ENCODE results near the gene PCDHA6. TPM values are rescaled to one million over a fixed set of nuclear protein-coding genes. Genes with fewer than 3 reads are reported as not detected.
"Not testable (repeated sequence)": the region's sequence is repeated elsewhere in the genome, so short reads cannot be mapped to it uniquely, and the experiment has no call there.

The PCDHA6 gene
- total RNA-seq, 1 donor from 2014 or later: 20.2 TPM

DNA sequence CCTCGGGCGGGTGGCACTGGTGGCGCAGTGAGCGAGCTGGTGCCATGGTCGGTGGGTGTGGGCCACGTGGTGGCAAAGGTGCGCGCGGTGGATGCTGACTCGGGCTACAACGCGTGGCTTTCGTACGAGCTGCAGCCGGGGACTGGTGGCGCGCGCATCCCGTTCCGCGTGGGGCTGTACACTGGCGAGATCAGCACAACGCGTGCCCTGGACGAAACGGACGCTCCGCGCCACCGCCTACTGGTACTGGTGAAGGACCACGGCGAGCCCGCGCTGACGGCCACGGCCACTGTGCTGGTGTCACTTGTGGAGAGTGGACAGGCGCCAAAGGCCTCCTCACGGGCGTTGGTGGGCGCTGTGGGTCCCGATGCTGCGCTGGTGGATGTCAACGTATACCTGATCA, 18.9 kb upstream of the PCDHA6 start:
- Mint-ChIP-seq H3K36me3 (ENCODE audit: unreplicated experiment) (no peaks in the 10 kb centered on the region), H3K4me3 (ENCODE audit: unreplicated experiment) (no peak overlapping the region)

DNA sequence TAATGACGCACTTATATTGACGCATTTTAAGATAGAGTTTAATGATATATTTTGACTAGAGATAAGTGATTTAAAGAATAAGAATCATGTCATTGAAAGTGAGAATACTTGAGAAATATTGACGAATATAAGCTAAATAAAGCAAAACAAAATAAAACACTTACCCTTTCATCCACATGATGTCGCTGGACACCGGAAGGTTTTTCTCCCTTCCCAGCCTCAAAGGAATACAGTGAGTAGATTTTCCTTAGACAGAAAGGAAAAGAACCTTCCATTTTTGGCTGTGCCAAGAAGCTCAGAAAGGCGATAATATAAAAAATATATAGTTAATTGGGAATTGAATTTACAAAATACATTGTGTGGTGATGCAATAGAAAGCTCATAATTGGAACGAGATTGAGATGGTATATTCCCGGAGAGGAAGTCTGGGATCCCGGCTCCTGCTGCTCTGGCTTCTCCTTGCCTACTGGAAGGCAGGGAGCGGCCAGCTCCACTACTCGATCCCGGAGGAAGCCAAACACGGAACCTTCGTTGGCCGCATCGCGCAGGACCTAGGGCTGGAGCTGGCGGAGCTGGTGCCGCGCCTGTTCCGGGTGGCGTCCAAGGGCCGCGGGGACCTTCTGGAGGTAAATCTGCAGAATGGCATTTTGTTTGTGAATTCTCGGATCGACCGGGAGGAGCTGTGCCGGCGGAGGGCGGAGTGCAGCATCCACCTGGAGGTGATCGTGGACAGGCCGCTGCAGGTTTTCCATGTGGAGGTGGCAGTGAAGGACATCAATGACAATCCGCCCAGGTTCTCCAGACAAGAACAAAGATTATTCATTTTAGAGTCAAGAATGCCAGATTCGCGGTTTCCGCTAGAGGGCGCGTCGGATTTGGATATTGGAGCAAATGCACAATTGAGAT, 6.1 kb upstream of the PCDHA6 start, which contains the start of gene PCDHA5:
PCDHA5 (plus strand) TSS at position 239 of the 906 bp plus-strand sequence.
- H3K36me3 Mint-ChIP-seq (ENCODE audit: unreplicated experiment): peaks cover 8% of the 10 kb centered on the region
- H3K9me3 Mint-ChIP-seq (ENCODE audit: unreplicated experiment): no peaks in the 10 kb centered on the region
- no peak for DNase-seq (ENCODE audit: extremely low spot score, unreplicated experiment)
- no peaks in the 10 kb centered on the region for H3K4me1 Mint-ChIP-seq (ENCODE audit: unreplicated experiment)
- H3K27ac Mint-ChIP-seq (ENCODE audit: unreplicated experiment): no peak within 1 kb of the TSS
- TF ChIP-seq, protein P1, sequence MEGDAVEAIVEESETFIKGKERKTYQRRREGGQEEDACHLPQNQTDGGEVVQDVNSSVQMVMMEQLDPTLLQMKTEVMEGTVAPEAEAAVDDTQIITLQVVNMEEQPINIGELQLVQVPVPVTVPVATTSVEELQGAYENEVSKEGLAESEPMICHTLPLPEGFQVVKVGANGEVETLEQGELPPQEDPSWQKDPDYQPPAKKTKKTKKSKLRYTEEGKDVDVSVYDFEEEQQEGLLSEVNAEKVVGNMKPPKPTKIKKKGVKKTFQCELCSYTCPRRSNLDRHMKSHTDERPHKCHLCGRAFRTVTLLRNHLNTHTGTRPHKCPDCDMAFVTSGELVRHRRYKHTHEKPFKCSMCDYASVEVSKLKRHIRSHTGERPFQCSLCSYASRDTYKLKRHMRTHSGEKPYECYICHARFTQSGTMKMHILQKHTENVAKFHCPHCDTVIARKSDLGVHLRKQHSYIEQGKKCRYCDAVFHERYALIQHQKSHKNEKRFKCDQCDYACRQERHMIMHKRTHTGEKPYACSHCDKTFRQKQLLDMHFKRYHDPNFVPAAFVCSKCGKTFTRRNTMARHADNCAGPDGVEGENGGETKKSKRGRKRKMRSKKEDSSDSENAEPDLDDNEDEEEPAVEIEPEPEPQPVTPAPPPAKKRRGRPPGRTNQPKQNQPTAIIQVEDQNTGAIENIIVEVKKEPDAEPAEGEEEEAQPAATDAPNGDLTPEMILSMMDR (IDR thresholded peaks at IDR 0.05): no peak
- H3K4me3 Mint-ChIP-seq (ENCODE audit: unreplicated experiment): no peak within 1 kb of the TSS
- H3K27me3 Mint-ChIP-seq (ENCODE audit: unreplicated experiment): no peaks in the 10 kb centered on the region

More for the DNA sequence above, 18.9 kb upstream of the PCDHA6 start:
- no peak for DNase-seq (ENCODE audit: extremely low spot score, unreplicated experiment)
- Mint-ChIP-seq H3K27ac (ENCODE audit: unreplicated experiment) (no peak overlapping the region), H3K27me3 (ENCODE audit: unreplicated experiment) (no peaks in the 10 kb centered on the region), H3K4me1 (ENCODE audit: unreplicated experiment) (peaks cover 13% of the 10 kb centered on the region), H3K9me3 (ENCODE audit: unreplicated experiment) (peaks cover 6% of the 10 kb centered on the region)
- TF ChIP-seq, protein P1 (IDR thresholded peaks at IDR 0.05): no peak

DNA sequence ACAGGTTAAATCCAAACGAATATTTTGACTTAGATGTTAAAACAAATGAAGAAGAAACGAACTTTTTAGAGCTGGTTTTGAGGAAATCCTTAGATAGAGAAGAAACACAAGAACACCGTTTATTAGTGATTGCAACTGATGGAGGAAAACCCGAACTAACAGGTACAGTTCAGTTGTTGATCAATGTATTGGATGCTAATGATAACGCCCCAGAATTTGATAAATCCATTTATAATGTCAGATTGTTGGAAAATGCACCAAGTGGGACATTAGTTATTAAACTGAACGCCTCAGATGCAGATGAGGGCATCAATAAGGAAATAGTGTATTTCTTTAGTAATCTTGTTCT, 5.5 kb upstream of the PCDHA6 start:
- DNase-seq (ENCODE audit: extremely low spot score, unreplicated experiment): no peak
- Mint-ChIP-seq H3K27ac (ENCODE audit: unreplicated experiment) (no peak overlapping the region), H3K4me3 (ENCODE audit: unreplicated experiment) (no peak overlapping the region), H3K9me3 (ENCODE audit: unreplicated experiment) (no peaks in the 10 kb centered on the region), H3K4me1 (ENCODE audit: unreplicated experiment) (peaks cover 2% of the 10 kb centered on the region), H3K36me3 (ENCODE audit: unreplicated experiment) (peaks cover 8% of the 10 kb centered on the region), H3K27me3 (ENCODE audit: unreplicated experiment) (no peaks in the 10 kb centered on the region)
- TF ChIP-seq, protein P1 (IDR thresholded peaks at IDR 0.05): no peak

DNA sequence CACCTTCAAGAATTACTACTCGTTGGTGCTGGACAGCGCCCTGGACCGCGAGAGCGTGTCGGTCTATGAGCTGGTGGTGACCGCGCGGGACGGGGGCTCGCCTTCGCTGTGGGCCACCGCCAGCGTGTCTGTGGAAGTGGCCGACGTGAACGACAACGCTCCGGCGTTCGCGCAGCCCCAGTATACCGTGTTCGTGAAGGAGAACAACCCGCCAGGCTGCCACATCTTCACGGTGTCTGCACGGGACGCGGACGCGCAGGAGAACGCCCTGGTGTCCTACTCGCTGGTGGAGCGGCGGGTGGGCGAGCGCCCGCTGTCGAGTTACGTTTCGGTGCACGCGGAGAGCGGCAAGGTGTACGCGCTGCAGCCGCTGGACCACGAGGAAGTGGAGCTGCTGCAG, 4.8 kb upstream of the PCDHA6 start:
- H3K36me3 Mint-ChIP-seq (ENCODE audit: unreplicated experiment); DNase-seq (ENCODE audit: extremely low spot score, unreplicated experiment); H3K4me3 Mint-ChIP-seq (ENCODE audit: unreplicated experiment); H3K27ac Mint-ChIP-seq (ENCODE audit: unreplicated experiment); H3K9me3 Mint-ChIP-seq (ENCODE audit: unreplicated experiment); H3K27me3 Mint-ChIP-seq (ENCODE audit: unreplicated experiment); H3K4me1 Mint-ChIP-seq (ENCODE audit: unreplicated experiment): not testable (repeated sequence)

DNA sequence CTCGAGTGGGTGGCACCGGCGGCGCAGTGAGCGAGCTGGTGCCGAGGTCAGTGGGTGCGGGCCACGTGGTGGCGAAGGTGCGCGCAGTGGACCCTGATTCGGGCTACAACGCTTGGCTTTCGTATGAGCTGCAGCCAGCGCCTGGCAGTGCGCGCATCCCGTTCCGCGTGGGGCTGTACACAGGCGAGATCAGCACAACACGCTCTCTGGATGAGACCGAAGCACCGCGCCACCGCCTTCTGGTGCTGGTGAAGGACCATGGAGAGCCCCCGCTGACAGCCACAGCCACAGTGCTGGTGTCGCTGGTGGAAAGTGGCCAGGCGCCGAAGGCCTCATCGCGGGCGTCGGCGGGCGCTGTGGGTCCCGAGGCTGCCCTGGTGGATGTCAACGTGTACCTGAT, 4.3 kb upstream of the PCDHA6 start:
- TF ChIP-seq, protein P1 (IDR thresholded peaks at IDR 0.05): no peak
- Mint-ChIP-seq H3K27me3 (ENCODE audit: unreplicated experiment) (no peaks in the 10 kb centered on the region), H3K27ac (ENCODE audit: unreplicated experiment) (no peak overlapping the region), H3K4me1 (ENCODE audit: unreplicated experiment) (peaks cover 5% of the 10 kb centered on the region), H3K4me3 (ENCODE audit: unreplicated experiment) (no peak overlapping the region), H3K9me3 (ENCODE audit: unreplicated experiment) (no peaks in the 10 kb centered on the region), H3K36me3 (ENCODE audit: unreplicated experiment) (peaks cover 12% of the 10 kb centered on the region)
- no peak for DNase-seq (ENCODE audit: extremely low spot score, unreplicated experiment)
